ENCODE data around the gene CRHR1.
A peak's percentile ranks its signal among the peaks of the same experiment; 100 is the strongest.

Gene CRHR1

GRCh38 chr17:45759761-45760160 is 24.4 kb upstream of the CRHR1 start:
- no peak for DNase-seq (ENCODE audit: low spot score)

- DNase-seq (ENCODE audit: low spot score), result no peak
Observed at GRCh38 chr17:45761957-45762565, 22.1 kb upstream of the CRHR1 start.

GRCh38 chr17:45763182-45763581 is 20.9 kb upstream of the CRHR1 start:
- DNase-seq (ENCODE audit: low spot score), result no peak

- no peak for DNase-seq (ENCODE audit: low spot score)
Observed at GRCh38 chr17:45764479-45764878, 19.6 kb upstream of the CRHR1 start.

- DNase-seq (ENCODE audit: low spot score), result no peak
Observed at GRCh38 chr17:45768000-45768399, 16.1 kb upstream of the CRHR1 start.

- DNase-seq (ENCODE audit: low spot score), result no peak
Observed at GRCh38 chr17:45770632-45771270, 13.4 kb upstream of the CRHR1 start.

- DNase-seq (ENCODE audit: low spot score), result no peak
Observed at GRCh38 chr17:45771271-45771959, 12.7 kb upstream of the CRHR1 start.

GRCh38 chr17:45775148-45775547 is 9.0 kb upstream of the CRHR1 start:
- no peak for DNase-seq (ENCODE audit: low spot score)

- DNase-seq (ENCODE audit: low spot score), result no peak
Observed at GRCh38 chr17:45775576-45776011, 8.5 kb upstream of the CRHR1 start.

- no peak for DNase-seq (ENCODE audit: low spot score)
Observed at GRCh38 chr17:45776896-45777295, 7.2 kb upstream of the CRHR1 start.

- no peak for DNase-seq (ENCODE audit: low spot score)
Observed at GRCh38 chr17:45777388-45777787, 6.7 kb upstream of the CRHR1 start.

- no peak for DNase-seq (ENCODE audit: low spot score)
Observed at GRCh38 chr17:45780921-45781320, 3.2 kb upstream of the CRHR1 start.

GRCh38 chr17:45782889-45783592 is 1.1 kb upstream of the CRHR1 start:
- peak; percentile 8 for DNase-seq (ENCODE audit: low spot score)

GRCh38 chr17:45783593-45784292 is 377 bp upstream of the CRHR1 start:
- no peak for DNase-seq (ENCODE audit: low spot score)

GRCh38 chr17:45784741-45785479 is 790 bp downstream of the CRHR1 start:
- peak; percentile 13 for DNase-seq (ENCODE audit: low spot score)

- no peak for DNase-seq (ENCODE audit: low spot score)
Observed at GRCh38 chr17:45785480-45786193, 1.5 kb downstream of the CRHR1 start.

GRCh38 chr17:45786349-45786748 is 2.2 kb downstream of the CRHR1 start:
- DNase-seq (ENCODE audit: low spot score), result no peak

GRCh38 chr17:45787044-45787443 is 2.9 kb downstream of the CRHR1 start:
- DNase-seq (ENCODE audit: low spot score), result no peak

GRCh38 chr17:45787656-45788055 is 3.5 kb downstream of the CRHR1 start:
- no peak for DNase-seq (ENCODE audit: low spot score)

- DNase-seq (ENCODE audit: low spot score), result no peak
Observed at GRCh38 chr17:45788057-45788456, 3.9 kb downstream of the CRHR1 start.

GRCh38 chr17:45789874-45790273 is 5.8 kb downstream of the CRHR1 start:
- DNase-seq (ENCODE audit: low spot score), result no peak
